K562 (cell line): Measurements from ENCODE around the gene VPS13D. TPM values are rescaled to one million over a fixed set of nuclear protein-coding genes. Genes with fewer than 3 reads are reported as not detected.

Experiments
- BCOR ChIP-seq: fragments of 450-650 bp; IDR thresholded peaks from 2 replicates; pipeline ENCODE4 v1.6.1; 2016
- C11orf30 ChIP-seq: fragments of 450-650 bp; IDR thresholded peaks from 2 replicates; pipeline ENCODE4 v1.6.1; 2016; ENCODE audit warnings: low read depth, mild to moderate bottlenecking
- FOXP4 ChIP-seq: sonication (generic); formaldehyde crosslinking; IDR thresholded peaks from 2 replicates; pipeline ENCODE4 v1.8.0; 2022; ENCODE audit warnings: mild to moderate bottlenecking, missing genetic modification reagents, borderline replicate concordance
- GATAD2A ChIP-seq: fragments of 450-650 bp; IDR thresholded peaks from 2 replicates; pipeline ENCODE4 v1.6.1; 2017
- IRF1 ChIP-seq: sonication (generic); formaldehyde crosslinking; IDR thresholded peaks from 2 replicates; pipeline ENCODE4 v1.8.0; 2022; ENCODE audit warnings: missing genetic modification reagents, mild to moderate bottlenecking, borderline replicate concordance
- MED1 ChIP-seq: sonication (generic); formaldehyde crosslinking; IDR thresholded peaks from 2 replicates; pipeline ENCODE4 v1.8.1; 2023; ENCODE audit warnings: missing genetic modification reagents, borderline replicate concordance
- NFRKB ChIP-seq: fragments of 450-650 bp; IDR thresholded peaks from 2 replicates; pipeline ENCODE4 v1.6.1; 2016; ENCODE audit warnings: low read depth
- NFXL1 ChIP-seq: fragments of 450-650 bp; formaldehyde crosslinking; IDR thresholded peaks from 2 replicates; pipeline ENCODE4 v1.4.0; 2021; ENCODE audit warnings: mild to moderate bottlenecking
- NR4A1 ChIP-seq, 2 experiments: fragments of 250-450 bp in 1 of 2; fragments of 450-650 bp in 1 of 2; sonication (Bioruptor Pico) in 1 of 2; IDR thresholded peaks; 2 replicates each; pipeline versions ENCODE4 v1.4.0 to v1.6.1; 2016 to 2020; ENCODE audit warnings: mild to moderate bottlenecking in 2 of 2, missing compliant biosample characterization in 1 of 2, missing genetic modification characterization in 1 of 2, moderate library complexity in 1 of 2
- PCBP1 ChIP-seq: fragments of 200-400 bp; formaldehyde crosslinking; IDR thresholded peaks from 2 replicates; pipeline ENCODE4 v1.6.1; 2018; ENCODE audit warnings: mild to moderate bottlenecking, low read depth, low read length; ENCODE audit not compliant: poor library complexity, severe bottlenecking
- RUNX1 ChIP-seq: sonication (generic); IDR thresholded peaks from 2 replicates; pipeline ENCODE4 v1.6.1; 2016; ENCODE audit warnings: antibody characterized with exemption, low read depth
- SNRNP70 ChIP-seq: fragments of 200-400 bp; formaldehyde crosslinking; optimal IDR thresholded peaks from 2 replicates; pipeline ENCODE3; 2017; ENCODE audit warnings: low read depth, low read length
- STAT6 ChIP-seq: sonication (generic); formaldehyde crosslinking; IDR thresholded peaks from 2 replicates; pipeline ENCODE4 v1.8.1; 2023; ENCODE audit warnings: mild to moderate bottlenecking, missing genetic modification reagents
- U2AF1 ChIP-seq: fragments of 200-400 bp; formaldehyde crosslinking; optimal IDR thresholded peaks from 2 replicates; pipeline ENCODE3; 2017; ENCODE audit warnings: mild to moderate bottlenecking, low read depth, low read length, moderate library complexity
- XRCC4 ChIP-seq: IDR thresholded peaks from one replicate; pipeline ENCODE4 v1.6.1; 2011; ENCODE audit not compliant: insufficient read depth, insufficient read length; ENCODE audit errors: extremely low read depth
- ZFP1 ChIP-seq: fragments of 450-650 bp; formaldehyde crosslinking; IDR thresholded peaks from 2 replicates; pipeline ENCODE4 v1.4.0; 2020; ENCODE audit warnings: mild to moderate bottlenecking, mixed read lengths
- ZNF589 ChIP-seq: fragments of 200-800 bp; sonication (Bioruptor generic); IDR thresholded peaks from 2 replicates; pipeline ENCODE4 v1.6.1; 2016; ENCODE audit warnings: low read depth, missing genetic modification characterization, missing compliant biosample characterization
- polyA plus RNA-seq, 8 experiments: library from polyadenylated mRNA; depleted of rRNA in 4 of 8; stranded (reverse) in 5 of 8; unstranded in 3 of 8; fragments of >200 nt; fragmentation: Nextera tagmentation in 2 of 8; fragmentation: Illumina TruSeq in 1 of 8; extraction: Ambion mirVana in 2 of 8; extraction: Trizol in 1 of 8; gene quantifications; 2 replicates each; pipeline versions ENCODE4 v1.2.1 to v1.2.3, GENCODE V29; 2011 to 2014; ENCODE audit warnings: inconsistent platforms in 1 of 8, missing spikeins in 1 of 8
- total RNA-seq, 7 experiments: library from RNA; depleted of rRNA in 6 of 7; stranded (reverse); fragments of >200 nt in 6 of 7; fragmentation: Illumina TruSeq in 2 of 7; extraction: Trizol in 2 of 7; gene quantifications; 2 replicates each; pipeline versions ENCODE4 v1.2.1 to v1.2.3, GENCODE V29; 2011 to 2021; ENCODE audit warnings: low replicate concordance in 1 of 7

Gene VPS13D
- total and polyA plus RNA-seq, 9 of the 15 experiments (the other 6 are each of a cell fraction or from before 2014, with no cell fraction given): 6.1 to 51.5 (median 38.5) TPM

- no peak for TF ChIP-seq XRCC4
- TF ChIP-seq C11orf30: no peak
- no peak for TF ChIP-seq MED1 (CRISPR knock-in tag)
- no peak for TF ChIP-seq NR4A1 (CRISPR knock-in tag; IDR thresholded peaks at IDR 0.05)
- TF ChIP-seq NR4A1 (tag; IDR thresholded peaks at IDR 0.05): no peak
- 0 out of 2 replicates have a peak, but pooled peaks have one; percentile 48 for TF ChIP-seq IRF1
- TF ChIP-seq SNRNP70: no peak
- no peak for TF ChIP-seq RUNX1
- TF ChIP-seq ZNF589: no peak; the same call in 1 of the 2 replicates
- no peak for TF ChIP-seq FOXP4 (CRISPR knock-in tag)
- no peak for TF ChIP-seq PCBP1
- no peak for TF ChIP-seq NFXL1
- no peak for TF ChIP-seq U2AF1
- TF ChIP-seq NFRKB: peak; percentile 7; the same call in 1 of the 2 replicates
- TF ChIP-seq ZFP1 (CRISPR knock-in tag): peak; percentile 49; the same call in 1 of the 2 replicates
- no peak for TF ChIP-seq GATAD2A
- no peak for TF ChIP-seq STAT6
- no peak for TF ChIP-seq BCOR
Measured at GRCh38 chr1:12450090-12450755, 220.4 kb downstream of the VPS13D start (continued).
